HG03139 (cell line): ENCODE measurements around the gene REG4.

Experiments used
- ATAC-seq: cut with Tn5 transposase; IDR thresholded peaks from one replicate; pipeline ENCODE4 v1.9.1; 2021; ENCODE audit not compliant: unreplicated experiment

Gene REG4

GRCh38 chr1:119781434-119782210, 29.6 kb downstream of the REG4 start:
- no peak for ATAC-seq

DNA sequence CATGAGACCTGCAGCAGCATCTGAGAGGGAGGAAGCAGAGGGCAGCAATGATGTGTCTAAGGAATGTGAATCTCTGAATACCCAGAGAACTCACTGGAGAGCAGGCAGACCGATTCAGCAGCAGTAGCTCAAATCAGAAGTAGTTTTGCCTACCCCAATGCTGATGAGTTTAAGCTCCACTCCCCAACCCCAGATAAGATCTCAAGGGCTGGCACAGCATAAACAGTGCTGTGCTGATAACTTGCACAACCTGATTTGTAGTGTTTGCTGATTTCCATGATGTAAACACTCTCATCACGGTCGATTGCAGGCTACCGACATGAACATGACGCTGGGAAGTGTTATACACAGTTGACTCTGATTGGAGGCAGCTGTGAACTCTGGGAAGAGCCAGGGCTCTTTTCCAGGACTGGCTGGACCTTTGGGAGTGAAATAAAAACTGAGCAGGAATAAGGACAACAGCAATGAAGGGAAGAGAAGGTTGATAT, 31.3 kb downstream of the REG4 start:
- no peak for ATAC-seq

DNA sequence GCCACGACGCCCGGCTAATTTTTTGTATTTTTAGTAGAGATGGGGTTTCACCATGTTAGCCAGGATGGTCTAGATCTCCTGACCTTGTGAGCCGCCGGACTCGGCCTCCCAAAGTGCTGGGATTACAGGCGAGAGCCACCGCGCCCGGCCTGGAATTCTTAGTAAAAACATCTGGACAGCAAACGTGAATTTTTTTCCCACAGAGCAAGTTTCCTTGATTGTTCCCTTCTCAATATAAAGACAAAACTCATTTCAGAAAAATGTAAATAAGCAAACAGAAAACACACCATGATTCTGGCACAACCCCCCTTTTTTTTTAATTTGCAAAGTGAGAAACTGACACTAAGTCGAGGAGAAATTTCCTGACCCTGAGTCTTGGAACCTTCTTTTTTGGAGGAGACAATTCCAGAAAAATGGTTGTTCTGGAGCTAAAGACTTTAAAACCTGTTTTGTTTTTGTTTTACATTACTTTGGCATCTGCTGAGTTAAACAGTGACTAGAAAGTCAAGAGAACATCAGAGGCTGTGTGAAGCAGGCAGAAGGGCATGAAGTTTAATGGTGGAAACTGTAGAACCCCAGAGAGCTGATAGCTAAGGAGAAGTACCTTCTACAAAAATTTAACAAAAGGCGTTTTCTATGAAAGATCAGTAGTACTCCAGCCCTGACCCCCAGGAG, 32.2 kb downstream of the REG4 start:
- no peak for ATAC-seq

DNA sequence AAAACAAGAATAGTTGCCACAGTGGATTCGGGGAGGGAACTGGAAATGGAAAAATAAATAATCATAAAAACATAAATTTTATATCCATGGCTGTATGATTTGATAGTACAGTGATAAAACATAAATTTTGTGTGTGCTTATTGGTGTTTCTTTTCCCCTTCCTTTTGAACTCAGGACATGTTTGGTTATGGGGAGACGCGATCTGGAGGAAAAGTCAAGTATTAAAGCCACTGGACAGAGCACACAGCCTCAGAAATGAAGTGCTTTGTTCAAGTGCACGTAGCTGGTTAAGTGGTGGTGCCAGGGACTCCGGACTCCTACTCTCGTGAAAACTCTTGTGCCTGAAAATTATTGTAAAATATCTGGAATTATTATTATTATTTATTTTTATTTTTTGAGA, 32.9 kb downstream of the REG4 start:
- no peak for ATAC-seq

- ATAC-seq = no peak
Measured at GRCh38 chr1:119774746-119775490, 36.3 kb downstream of the REG4 start.

- ATAC-seq = no peak
Measured at GRCh38 chr1:119773711-119774241, 37.5 kb downstream of the REG4 start.

DNA sequence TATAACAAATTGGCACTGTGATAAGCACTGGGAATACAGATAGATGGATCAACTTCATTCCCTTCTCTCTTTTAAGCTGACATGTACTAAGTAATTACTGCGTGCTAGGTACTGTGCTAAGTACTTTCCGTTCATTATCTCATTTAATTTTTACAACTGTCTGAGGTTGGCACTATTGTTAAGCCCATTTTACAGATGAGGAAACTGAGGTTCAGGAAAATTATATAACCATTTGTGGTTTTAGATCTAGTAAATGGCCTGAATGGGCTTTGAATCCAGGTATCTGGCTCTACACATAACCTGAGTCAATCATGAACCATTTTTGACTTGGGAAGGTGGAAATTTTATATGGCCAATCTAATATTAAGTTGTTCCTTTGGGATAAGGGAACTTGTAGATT, 39.0 kb downstream of the REG4 start:
- no peak for ATAC-seq

- ATAC-seq = no peak
Measured at GRCh38 chr1:119771770-119772169, 39.5 kb downstream of the REG4 start.

- no peak for ATAC-seq
Measured at GRCh38 chr1:119771016-119771415, 40.2 kb downstream of the REG4 start.

DNA sequence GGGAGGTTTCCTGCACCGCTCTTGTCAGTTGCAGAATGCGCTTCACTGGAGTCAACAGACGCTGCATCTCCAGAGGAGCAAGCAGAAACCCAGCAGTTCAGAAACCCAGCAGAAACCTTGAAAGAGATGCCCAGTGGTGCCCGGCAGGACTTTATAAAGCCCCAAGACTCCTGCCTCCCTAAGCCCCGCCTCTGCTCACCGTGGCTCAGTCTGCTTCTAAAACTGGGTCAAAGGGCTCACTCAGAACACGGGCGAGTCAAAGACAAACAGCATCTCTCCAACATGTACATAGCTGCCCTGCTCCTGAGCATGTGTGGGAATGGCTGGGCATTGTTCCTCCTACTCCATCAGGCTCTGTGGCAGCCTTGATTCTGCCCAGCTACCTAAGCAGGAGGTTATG, 42.5 kb downstream of the REG4 start, which contains the start of gene HMGCS2:
Gene HMGCS2 (minus strand): TSS at position 128 of the 400 bp plus-strand sequence. CDS start 61 bp downstream, at position 67.
- ATAC-seq = no peak

DNA sequence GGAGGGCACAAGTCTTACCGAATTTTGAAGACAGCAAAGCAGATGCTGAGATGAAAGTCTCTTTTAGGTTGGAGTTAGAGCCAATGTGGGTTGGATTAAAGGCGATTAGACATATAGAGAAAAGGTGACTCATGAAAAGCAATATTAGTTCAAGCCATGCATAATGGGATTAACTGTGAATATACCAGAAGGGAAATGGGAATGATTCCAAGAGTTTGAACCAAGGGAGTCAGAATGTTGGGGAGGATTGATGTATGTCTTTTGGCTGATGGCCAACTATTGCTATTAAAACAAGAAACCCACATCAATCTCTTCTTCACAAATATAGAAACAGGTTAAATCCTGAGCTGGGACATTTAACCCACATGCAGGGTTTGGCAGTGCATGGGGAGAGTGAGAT, 43.8 kb downstream of the REG4 start:
- no peak for ATAC-seq

- no peak for ATAC-seq
Measured at GRCh38 chr1:119766374-119766794, 44.9 kb downstream of the REG4 start.

GRCh38 chr1:119764220-119764619, 47.0 kb downstream of the REG4 start:
- ATAC-seq = no peak

- ATAC-seq = no peak
Measured at GRCh38 chr1:119762953-119763352, 48.3 kb downstream of the REG4 start.

- ATAC-seq = no peak
Measured at GRCh38 chr1:119762409-119762808, 48.9 kb downstream of the REG4 start.

DNA sequence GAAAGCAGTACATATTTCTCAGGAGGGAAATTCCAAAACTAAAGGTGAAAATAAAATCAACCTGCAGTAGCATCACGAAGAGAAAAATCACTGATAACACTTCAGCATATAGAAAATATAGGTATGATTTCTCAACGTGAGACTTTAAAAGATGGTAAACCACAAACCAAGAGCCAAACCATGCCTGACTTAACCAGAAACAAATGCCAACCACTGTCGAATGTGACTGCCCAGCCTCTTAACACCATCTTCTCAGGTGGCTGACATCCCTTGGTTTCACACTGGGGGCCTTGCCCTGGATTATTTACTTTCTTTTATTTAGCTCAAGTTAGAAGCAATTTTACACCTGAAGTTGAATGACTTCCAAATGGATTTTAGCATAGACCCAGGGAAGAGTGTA, 52.7 kb downstream of the REG4 start:
- no peak for ATAC-seq

GRCh38 chr1:119752592-119752991, 58.7 kb downstream of the REG4 start:
- no peak for ATAC-seq

- ATAC-seq = no peak
Measured at GRCh38 chr1:119748040-119748439, 63.2 kb downstream of the REG4 start.

DNA sequence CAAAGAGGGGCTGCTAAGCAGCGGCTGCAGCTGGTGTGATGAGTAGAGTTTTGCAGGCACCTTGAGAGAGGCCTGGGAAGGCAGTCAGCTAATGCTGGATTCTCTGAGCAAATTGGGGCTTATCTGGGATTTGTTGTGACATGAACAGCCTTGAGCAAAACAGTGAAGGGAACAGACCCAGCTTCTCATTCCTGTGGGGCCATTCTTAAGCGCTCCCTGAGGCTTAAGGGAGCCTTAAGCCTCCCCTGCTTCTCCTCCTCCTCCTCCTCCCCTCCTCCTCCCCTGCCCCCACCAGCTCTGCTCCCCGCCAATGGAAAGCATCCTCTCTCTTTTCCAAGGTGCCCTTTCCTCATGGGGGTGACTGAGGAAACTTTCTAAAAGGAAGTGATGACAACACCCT, 63.8 kb downstream of the REG4 start:
- no peak for ATAC-seq

GRCh38 chr1:119745034-119745433, 66.2 kb downstream of the REG4 start:
- ATAC-seq = no peak

DNA sequence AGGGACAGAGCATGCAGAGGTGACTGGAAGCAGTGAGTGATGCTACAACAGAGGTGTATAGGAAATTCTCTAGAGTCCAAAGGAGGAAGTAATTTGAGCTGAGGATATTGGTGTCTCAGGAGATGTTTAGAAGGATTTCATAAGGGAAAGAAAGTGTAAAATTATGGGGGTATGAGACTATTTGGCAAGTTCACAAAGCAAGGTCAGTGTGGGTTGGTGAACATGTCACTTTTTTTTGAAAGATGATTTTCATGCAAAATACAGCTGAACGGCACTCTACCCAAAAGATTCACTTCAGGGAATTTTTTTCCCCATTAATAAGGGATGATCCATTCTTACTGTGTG, 66.7 kb downstream of the REG4 start:
- ATAC-seq = no peak
